H1 (cell line): Measurements from ENCODE around the gene OLFM2. TPM values are rescaled to one million over a fixed set of nuclear protein-coding genes. Genes with fewer than 3 reads are reported as not detected.

Experiments
- CTCF ChIA-PET: fragments of 300-600 bp; sonication (Branson Sonifier 250); formaldehyde crosslinking; loops from one replicate; lab custom pipeline; 2021; ENCODE audit not compliant: partially characterized antibody; lab: Charles Lee
- POLR2A ChIA-PET: fragments of 300-600 bp; sonication (Branson Sonifier 250); formaldehyde crosslinking; loops from one replicate; lab custom pipeline; 2021; ENCODE audit warnings: inconsistent platforms; ENCODE audit not compliant: partially characterized antibody; lab: Charles Lee
- DNase-seq, 2 experiments: peaks; one replicate each; pipeline versions ENCODE4 v3.0.0 to v3.0.0-alpha.2; 2010 to 2022; ENCODE audit warnings: low spot score in 2 of 2, low read depth in 1 of 2, mixed read lengths in 1 of 2
- FAIRE-seq: peaks from 2 replicates; lab custom pipeline; 2011; peaks lifted over from hg19 to GRCh38; lab: Jason Lieb, UNC
- H2AFZ ChIP-seq: 2 replicates; pipeline ENCODE4 v1.8.1; 2012; ENCODE audit warnings: low read length, inconsistent platforms
- H2AK5ac ChIP-seq: 2 replicates; pipeline ENCODE4 v1.6.1; 2013; ENCODE audit warnings: low read depth, low read length
- H2BK120ac ChIP-seq: replicated peaks from 2 replicates; pipeline ENCODE3; 2013; ENCODE audit warnings: low read depth, low read length, inconsistent platforms
- H2BK12ac ChIP-seq: 2 replicates; pipeline ENCODE4 v1.6.1; 2013; ENCODE audit warnings: low read depth, low read length
- H2BK15ac ChIP-seq: 2 replicates; pipeline ENCODE4 v1.6.1; 2013; ENCODE audit warnings: low read length
- H2BK20ac ChIP-seq: 2 replicates; pipeline ENCODE4 v1.6.1; 2013; ENCODE audit warnings: low read length
- H2BK5ac ChIP-seq: 2 replicates; pipeline ENCODE4 v1.6.1; 2013; ENCODE audit warnings: low read depth, low read length
- H3K14ac ChIP-seq: 2 replicates; pipeline ENCODE4 v1.6.1; 2013; ENCODE audit warnings: inconsistent platforms; ENCODE audit not compliant: insufficient read length
- H3K18ac ChIP-seq: 2 replicates; pipeline ENCODE4 v1.6.1; 2013; ENCODE audit warnings: low read length; ENCODE audit errors: extremely low read depth
- H3K23ac ChIP-seq: 2 replicates; pipeline ENCODE4 v1.6.1; 2013; ENCODE audit warnings: inconsistent platforms; ENCODE audit not compliant: insufficient read length
- H3K23me2 ChIP-seq: 2 replicates; pipeline ENCODE4 v1.6.1; 2013; ENCODE audit warnings: low read depth, low read length
- H3K27ac ChIP-seq: 2 replicates; pipeline ENCODE4 v1.6.1; 2011; ENCODE audit warnings: low read depth, low read length, inconsistent platforms
- H3K27me3 ChIP-seq, 4 experiments: replicated peaks in 1 of 4; 1 replicate in 1 of 4; 2 replicates in 3 of 4; pipeline versions ENCODE4 v1.6.1 to v1.8.1; 2011 to 2013; ENCODE audit warnings: low read length in 3 of 4, mild to moderate bottlenecking in 3 of 4, inconsistent platforms in 2 of 4, mixed read lengths in 2 of 4, moderate library complexity in 1 of 4; ENCODE audit not compliant: control insufficient read depth in 3 of 4, insufficient read depth in 3 of 4; ENCODE audit errors: extremely low read depth in 1 of 4
- H3K36me3 ChIP-seq, 4 experiments: 2 replicates each; pipeline versions ENCODE4 v1.6.1 to v1.8.1; 2011 to 2013; ENCODE audit warnings: mild to moderate bottlenecking in 4 of 4, low read length in 3 of 4, moderate library complexity in 2 of 4, control low read depth in 1 of 4, inconsistent platforms in 1 of 4; ENCODE audit not compliant: insufficient read depth in 4 of 4, control insufficient read depth in 2 of 4
- H3K4ac ChIP-seq: replicated peaks from 2 replicates; pipeline ENCODE3; 2013; ENCODE audit warnings: low read length, low read depth, mixed read lengths, inconsistent platforms; ENCODE audit not compliant: insufficient read length
- H3K4me1 ChIP-seq, 4 experiments: replicated peaks in 1 of 4; 1 replicate in 1 of 4; 2 replicates in 3 of 4; pipeline versions ENCODE4 v1.6.1 to v1.8.1; 2011 to 2013; ENCODE audit warnings: low read length in 3 of 4, inconsistent platforms in 2 of 4, mixed read lengths in 1 of 4; ENCODE audit not compliant: insufficient read depth in 4 of 4, control insufficient read depth in 3 of 4
- H3K4me2 ChIP-seq, 2 experiments: 2 replicates each; pipeline versions ENCODE4 v1.6.1 to v1.8.1; 2011 to 2013; ENCODE audit warnings: low read depth in 2 of 2, low read length in 2 of 2, control low read depth in 1 of 2, inconsistent platforms in 1 of 2, mild to moderate bottlenecking in 1 of 2; ENCODE audit not compliant: insufficient read depth in 1 of 2
- H3K4me3 ChIP-seq, 4 experiments: fragments of 200-600, 300-600 bp in 1 of 4; sonication (generic), shearing (Covaris generic), sonication (Bioruptor Twin) in 1 of 4; 2 replicates each; pipeline versions ENCODE4 v1.5.1 to v1.8.1; 2011 to 2016; ENCODE audit warnings: low read length in 4 of 4, low read depth in 3 of 4, control low read depth in 2 of 4, inconsistent platforms in 2 of 4, mild to moderate bottlenecking in 2 of 4, mixed read lengths in 1 of 4, moderate library complexity in 1 of 4; ENCODE audit not compliant: insufficient read depth in 2 of 4; ENCODE audit errors: extremely low read depth in 1 of 4
- H3K56ac ChIP-seq: replicated peaks from 2 replicates; pipeline ENCODE3; 2013; ENCODE audit warnings: low read depth, mild to moderate bottlenecking, mixed read lengths, low read length, inconsistent platforms; ENCODE audit not compliant: insufficient read length
- H3K79me1 ChIP-seq: 2 replicates; pipeline ENCODE4 v1.6.1; 2013; ENCODE audit warnings: low read depth, low read length, control low read depth
- H3K79me2 ChIP-seq, 2 experiments: 2 replicates each; pipeline versions ENCODE4 v1.6.1 to v1.8.1; 2012 to 2013; ENCODE audit warnings: low read length in 2 of 2, mild to moderate bottlenecking in 2 of 2, inconsistent platforms in 1 of 2; ENCODE audit not compliant: insufficient read depth in 2 of 2, control insufficient read depth in 1 of 2
- H3K9ac ChIP-seq, 4 experiments: replicated peaks in 1 of 4; 1 replicate in 1 of 4; 2 replicates in 3 of 4; pipeline versions ENCODE4 v1.6.1 to v1.8.1; 2011 to 2013; ENCODE audit warnings: low read depth in 3 of 4, low read length in 3 of 4, control low read depth in 2 of 4, mild to moderate bottlenecking in 2 of 4, moderate library complexity in 2 of 4, inconsistent platforms in 1 of 4; ENCODE audit errors: extremely low read depth in 1 of 4
- H3K9me3 ChIP-seq, 2 experiments: 2 replicates each; pipeline versions ENCODE4 v1.6.1 to v1.8.1; 2012 to 2013; ENCODE audit warnings: mild to moderate bottlenecking in 2 of 2, moderate library complexity in 2 of 2, control low read depth in 1 of 2, inconsistent platforms in 1 of 2, low read depth in 1 of 2, low read length in 1 of 2, mixed read lengths in 1 of 2; ENCODE audit not compliant: insufficient read depth in 2 of 2
- H4K20me1 ChIP-seq, 2 experiments: replicated peaks in 1 of 2; 2 replicates each; pipeline versions ENCODE3 to v1.8.1; 2011 to 2013; ENCODE audit warnings: inconsistent platforms in 2 of 2, low read length in 2 of 2, mild to moderate bottlenecking in 1 of 2; ENCODE audit not compliant: insufficient read depth in 2 of 2, control insufficient read depth in 1 of 2
- H4K5ac ChIP-seq: 2 replicates; pipeline ENCODE4 v1.6.1; 2013; ENCODE audit warnings: low read length, low read depth, mixed read lengths, inconsistent platforms; ENCODE audit not compliant: insufficient read length
- H4K8ac ChIP-seq: 2 replicates; pipeline ENCODE4 v1.8.0; 2013; ENCODE audit warnings: mild to moderate bottlenecking, moderate library complexity, low read length, inconsistent platforms; ENCODE audit not compliant: insufficient read depth; ENCODE audit errors: extremely low read depth
- H4K91ac ChIP-seq: replicated peaks from 2 replicates; pipeline ENCODE3; 2013; ENCODE audit warnings: low read length, mixed read lengths, inconsistent platforms; ENCODE audit not compliant: insufficient read length
- ATF3 ChIP-seq: IDR thresholded peaks from 2 replicates; pipeline ENCODE4 v1.6.1; 2011; ENCODE audit warnings: low read depth, mild to moderate bottlenecking, low read length; ENCODE audit not compliant: insufficient read depth
- CREB1 ChIP-seq: IDR thresholded peaks from 2 replicates; pipeline ENCODE4 v1.6.1; 2012; ENCODE audit warnings: inconsistent platforms
- E2F6 ChIP-seq: IDR thresholded peaks from 2 replicates; pipeline ENCODE4 v1.6.1; 2012; ENCODE audit warnings: inconsistent platforms
- EGR1 ChIP-seq: IDR thresholded peaks from 2 replicates; pipeline ENCODE4 v1.6.1; 2011; ENCODE audit warnings: low read depth, low read length, borderline replicate concordance
- GTF2F1 ChIP-seq: IDR thresholded peaks from 2 replicates; pipeline ENCODE4 v1.6.1; 2012; ENCODE audit warnings: low read depth, low read length, improper control_type of control experiment, borderline replicate concordance
- POLR2A ChIP-seq, 2 experiments: IDR thresholded peaks; 1 replicate in 1 of 2; 2 replicates in 1 of 2; pipeline ENCODE4 v1.6.1; 2011; ENCODE audit warnings: low read depth in 2 of 2, low read length in 2 of 2, mild to moderate bottlenecking in 2 of 2; ENCODE audit errors: control extremely low read depth in 1 of 2
- POLR2AphosphoS5 ChIP-seq: IDR thresholded peaks from 2 replicates; pipeline ENCODE4 v1.6.1; 2011; ENCODE audit warnings: low read depth, low read length
- RFX5 ChIP-seq: IDR thresholded peaks from 2 replicates; pipeline ENCODE4 v1.6.1; 2011; ENCODE audit warnings: low read depth, low read length, improper control_type of control experiment, borderline replicate concordance
- SP4 ChIP-seq: IDR thresholded peaks from 2 replicates; pipeline ENCODE4 v1.6.1; 2012; ENCODE audit warnings: low read length, inconsistent platforms
- TAF7 ChIP-seq: optimal IDR thresholded peaks from 2 replicates; pipeline ENCODE3; 2011; ENCODE audit warnings: low read depth, mild to moderate bottlenecking, inconsistent platforms, low read length, moderate library complexity, borderline replicate concordance
- TBP ChIP-seq: IDR thresholded peaks from 2 replicates; pipeline ENCODE4 v1.6.1; 2011; ENCODE audit warnings: low read depth, low read length, improper control_type of control experiment
- USF2 ChIP-seq: IDR thresholded peaks from 2 replicates; pipeline ENCODE4 v1.6.1; 2011; ENCODE audit warnings: low read length, improper control_type of control experiment
- ZNF274 ChIP-seq: IDR thresholded peaks from 2 replicates; pipeline ENCODE4 v1.7.0; 2012; ENCODE audit warnings: low read length, borderline replicate concordance; ENCODE audit errors: extremely low read depth
- WGBS, 2 experiments: shearing (Covaris generic) in 1 of 2; methylation state at CpG; one replicate each; pipeline versions ENCODE4 v1.1.6 to v1.1.7; 2013 to 2015; ENCODE audit warnings: low lambda C conversion rate in 2 of 2, mixed read lengths in 2 of 2, inconsistent platforms in 1 of 2, low coverage in 1 of 2, missing lambda C conversion rate in 1 of 2; ENCODE audit not compliant: insufficient replicate concordance in 2 of 2, insufficient coverage in 1 of 2, insufficient read length in 1 of 2; ENCODE audit errors: extremely low coverage in 1 of 2, missing lambda C conversion rate in 1 of 2; 5-methylcytosine and 5-hydroxymethylcytosine counted together
- polyA plus RNA-seq, 7 experiments: library from polyadenylated mRNA; depleted of rRNA in 3 of 7; stranded (reverse) in 5 of 7; unstranded in 2 of 7; fragments of >200 nt in 5 of 7; fragments of 200-250 nt in 2 of 7; gene quantifications; 1 replicate in 5 of 7; 2 replicates in 1 of 7; 4 replicates in 1 of 7; pipeline versions ENCODE4 v1.2.1 to v1.2.3, GENCODE V29; 2011 to 2013; ENCODE audit warnings: missing spikeins in 2 of 7, mixed read lengths in 2 of 7
- total RNA-seq: library from RNA; stranded (reverse); fragmentation: NEBNext Ultra II Directional; extraction: Animal tissue kit (Norgen Biotek cat#: 25700); gene quantifications from 2 replicates; pipeline ENCODE4 v1.2.1, GENCODE V29; 2021

Gene OLFM2
- total and polyA plus RNA-seq, 2 of the 8 experiments (the other 6 are each of a cell fraction or from before 2014, with no cell fraction given), result 68.2 to 151 TPM

GRCh38 chr19:9823816-9824215 lies 112.5 kb downstream of the OLFM2 start:
- Histone ChIP-seq H3K79me2 (peaks cover 12 to 23% of the 10 kb centered on the region in 2 experiments), H3K4ac (no peak overlapping the region), H3K27ac (no peak overlapping the region), H2BK12ac (no peak overlapping the region), H4K20me1 (peaks cover 0 to 7% of the 10 kb centered on the region in 2 experiments), H3K36me3 (no peaks in the 10 kb centered on the region), H3K23ac (no peak overlapping the region), H4K5ac (no peak overlapping the region), H3K27me3 (no peaks in the 10 kb centered on the region), H2BK15ac (no peak overlapping the region), H2AFZ (no peak overlapping the region), H3K4me2 (no peak overlapping the region), H3K4me1 (peaks cover 2 to 7% (median 4%) of the 10 kb centered on the region in 4 experiments; a peak in 6 of 7 replicates), H3K4me3 (no peak overlapping the region), H3K9ac (no peak overlapping the region; a peak in 1 of 7 replicates), H3K56ac (no peak overlapping the region), H3K14ac (no peak overlapping the region), H3K23me2 (peaks cover 9% of the 10 kb centered on the region; the same call in 1 of the 2 replicates), H2AK5ac (no peak overlapping the region), H2BK120ac (no peak overlapping the region), H4K8ac (no peak overlapping the region), H3K79me1 (peaks cover 5% of the 10 kb centered on the region), H3K18ac (no peak overlapping the region), H2BK5ac (no peak overlapping the region), H2BK20ac (no peak overlapping the region), H4K91ac (no peak overlapping the region), H3K9me3 (no peaks in the 10 kb centered on the region)
- FAIRE-seq, result no peak
- WGBS, 2 experiments, result 93% methylated on average over 5 of the region's 5 CpGs; no CpG with 5 or more reads in 1 of the 2 experiments
- DNase-seq, result no peak
- CTCF ChIA-PET, result no interaction called here
- POLR2A ChIA-PET, result interaction anchor here (1.5 kb wide), 1 partner anchor 286 kb away, joined by 3 read pairs; no protein-coding TSS in a partner anchor
- TF ChIP-seq RFX5 (no peak), GTF2F1 (no peak), POLR2A (IDR thresholded peaks at IDR 0.05; ENCODE audit: control extremely low read depth in 1 of 2, low read depth in 2 of 2, low read length in 2 of 2) (no peak), TBP (no peak), TAF7 (no peak), ATF3 (no peak), E2F6 (no peak), USF2 (no peak), SP4 (no peak), EGR1 (no peak), POLR2AphosphoS5 (no peak), CREB1 (no peak), ZNF274 (no peak)
